Cardiac muscle cell (in vitro differentiated cells and primary cell): ENCODE results near the gene NPAT. TPM values are rescaled to one million over a fixed set of nuclear protein-coding genes. Genes with fewer than 3 reads are reported as not detected.

Source experiments
- DNase-seq, 2 donors: peaks; one replicate each; pipeline versions ENCODE4 v3.0.0 to v3.0.0-alpha.2; 2010 to 2017; ENCODE audit warnings: low read depth in 1 of 2, low spot score in 1 of 2
- H3K27ac ChIP-seq: fragments of 200-600 bp; sonication (generic); 2 replicates; pipeline ENCODE4 v1.5.1; 2016
- H3K27me3 ChIP-seq: fragments of 200-600 bp; sonication (generic); 2 replicates; pipeline ENCODE4 v1.6.0; 2016; ENCODE audit warnings: control low read depth
- H3K36me3 ChIP-seq: fragments of 200-600 bp; sonication (generic); 2 replicates; pipeline ENCODE4 v1.5.1; 2016; ENCODE audit warnings: control low read depth
- H3K4me1 ChIP-seq: fragments of 200-600 bp; sonication (generic); 2 replicates; pipeline ENCODE4 v1.8.1; 2017; ENCODE audit warnings: low read depth, mild to moderate bottlenecking, mixed run types
- H3K4me3 ChIP-seq: fragments of 200-600 bp; sonication (generic); 2 replicates; pipeline ENCODE4 v1.5.1; 2016; ENCODE audit warnings: mild to moderate bottlenecking
- H3K9me3 ChIP-seq: fragments of 200-600 bp; sonication (generic); 2 replicates; pipeline ENCODE4 v1.5.1; 2017; ENCODE audit warnings: low read depth, mild to moderate bottlenecking, control low read depth
- polyA plus RNA-seq: library from polyadenylated mRNA; unstranded; fragments of >200 nt; fragmentation: Nextera tagmentation; extraction: Ambion mirVana; gene quantifications from 2 replicates; pipeline ENCODE4 v1.2.1, GENCODE V29; 2016
- total RNA-seq: library from RNA; depleted of rRNA; stranded (reverse); fragments of >200 nt; gene quantifications from 2 replicates; pipeline ENCODE4 v1.2.3, GENCODE V29; 2016
- TF ChIP-seq, protein P1 (sequence below): IDR thresholded peaks from 2 replicates; pipeline ENCODE4 v1.5.1; 2012; ENCODE audit warnings: low read depth, mild to moderate bottlenecking, low read length

Gene NPAT
- total and polyA plus RNA-seq, 2 experiments from 2014 or later, result 9.7 to 9.9 TPM

GRCh38 chr11:108224366-108224765 lies 1.9 kb upstream of the NPAT start:
- H3K4me1 ChIP-seq, result peaks cover 20% of the 10 kb centered on the region
- DNase-seq, result no peak
- TF ChIP-seq, protein P1, sequence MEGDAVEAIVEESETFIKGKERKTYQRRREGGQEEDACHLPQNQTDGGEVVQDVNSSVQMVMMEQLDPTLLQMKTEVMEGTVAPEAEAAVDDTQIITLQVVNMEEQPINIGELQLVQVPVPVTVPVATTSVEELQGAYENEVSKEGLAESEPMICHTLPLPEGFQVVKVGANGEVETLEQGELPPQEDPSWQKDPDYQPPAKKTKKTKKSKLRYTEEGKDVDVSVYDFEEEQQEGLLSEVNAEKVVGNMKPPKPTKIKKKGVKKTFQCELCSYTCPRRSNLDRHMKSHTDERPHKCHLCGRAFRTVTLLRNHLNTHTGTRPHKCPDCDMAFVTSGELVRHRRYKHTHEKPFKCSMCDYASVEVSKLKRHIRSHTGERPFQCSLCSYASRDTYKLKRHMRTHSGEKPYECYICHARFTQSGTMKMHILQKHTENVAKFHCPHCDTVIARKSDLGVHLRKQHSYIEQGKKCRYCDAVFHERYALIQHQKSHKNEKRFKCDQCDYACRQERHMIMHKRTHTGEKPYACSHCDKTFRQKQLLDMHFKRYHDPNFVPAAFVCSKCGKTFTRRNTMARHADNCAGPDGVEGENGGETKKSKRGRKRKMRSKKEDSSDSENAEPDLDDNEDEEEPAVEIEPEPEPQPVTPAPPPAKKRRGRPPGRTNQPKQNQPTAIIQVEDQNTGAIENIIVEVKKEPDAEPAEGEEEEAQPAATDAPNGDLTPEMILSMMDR, result no peak
- H3K27me3 ChIP-seq, result no peaks in the 10 kb centered on the region
- H3K36me3 ChIP-seq, result peaks cover 12% of the 10 kb centered on the region
- peak overlapping the region; percentile 56 for H3K4me3 ChIP-seq
- H3K27ac ChIP-seq, result peak overlapping the region; percentile 77
- H3K9me3 ChIP-seq, result no peaks in the 10 kb centered on the region

DNA sequence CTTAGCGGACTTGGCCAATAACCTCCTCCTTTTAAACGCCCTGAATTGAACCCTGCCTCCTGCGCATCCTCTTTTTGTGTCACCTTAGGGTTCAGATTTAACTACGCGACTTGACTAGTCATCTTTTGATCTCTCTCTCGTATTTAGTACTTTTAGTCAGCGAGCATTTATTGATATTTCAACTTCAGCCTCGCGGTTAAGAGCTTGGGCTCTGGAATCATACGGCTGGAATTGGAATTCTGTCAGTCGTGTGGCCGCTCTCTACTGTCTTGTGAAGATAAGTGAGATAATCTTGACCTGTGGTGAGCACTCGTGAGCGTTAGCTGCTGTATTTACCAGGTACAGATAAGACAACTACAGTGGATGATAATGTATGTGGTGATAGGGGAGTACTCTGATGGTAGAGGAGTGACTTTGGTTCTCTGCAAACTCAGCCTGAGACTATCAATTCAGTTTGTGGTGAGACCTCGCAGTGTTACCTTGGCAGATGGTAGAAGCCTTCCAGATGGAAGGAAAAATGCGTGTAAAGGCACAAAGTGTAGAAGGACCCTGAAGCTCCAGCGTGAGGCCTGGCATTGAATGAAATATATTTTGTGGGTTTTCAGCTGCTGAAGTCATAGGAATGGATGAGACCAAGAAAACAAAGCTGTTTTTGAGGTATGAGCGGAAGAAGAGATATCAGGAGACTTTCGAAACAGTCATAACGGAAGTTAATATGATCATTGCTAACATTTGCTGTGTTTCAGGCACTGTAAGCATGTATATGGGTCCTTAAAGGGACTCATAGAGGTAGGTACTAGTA lies 1.1 kb upstream of the NPAT start:
- Histone ChIP-seq H3K4me3 (peak overlapping the region; percentile 56), H3K4me1 (peaks cover 20% of the 10 kb centered on the region), H3K27ac (peak overlapping the region; percentile 77), H3K36me3 (peaks cover 7% of the 10 kb centered on the region), H3K27me3 (no peaks in the 10 kb centered on the region), H3K9me3 (no peaks in the 10 kb centered on the region)
- DNase-seq, result peak in 1 of 2 donors; percentile 37
- TF ChIP-seq, protein P1, result no peak

- Histone ChIP-seq H3K36me3 (no peaks in the 10 kb centered on the region), H3K9me3 (no peaks in the 10 kb centered on the region), H3K4me1 (peaks cover 20% of the 10 kb centered on the region), H3K27me3 (no peaks in the 10 kb centered on the region), H3K27ac (peak overlapping the region; percentile 92), H3K4me3 (peak overlapping the region; percentile 72)
- DNase-seq, result no peak
- TF ChIP-seq, protein P1, result no peak
Observed at GRCh38 chr11:108221911-108222573, 396 bp downstream of the NPAT start.

- Histone ChIP-seq H3K27me3 (no peaks in the 10 kb centered on the region), H3K4me3 (peak overlapping the region; percentile 72), H3K4me1 (peaks cover 17% of the 10 kb centered on the region), H3K27ac (peak overlapping the region; percentile 92), H3K9me3 (no peaks in the 10 kb centered on the region), H3K36me3 (no peaks in the 10 kb centered on the region)
- TF ChIP-seq, protein P1, result no peak
- peak in 1 of 2 donors; percentile 69 for DNase-seq
Observed at GRCh38 chr11:108221371-108221770, 1.1 kb downstream of the NPAT start.

DNA sequence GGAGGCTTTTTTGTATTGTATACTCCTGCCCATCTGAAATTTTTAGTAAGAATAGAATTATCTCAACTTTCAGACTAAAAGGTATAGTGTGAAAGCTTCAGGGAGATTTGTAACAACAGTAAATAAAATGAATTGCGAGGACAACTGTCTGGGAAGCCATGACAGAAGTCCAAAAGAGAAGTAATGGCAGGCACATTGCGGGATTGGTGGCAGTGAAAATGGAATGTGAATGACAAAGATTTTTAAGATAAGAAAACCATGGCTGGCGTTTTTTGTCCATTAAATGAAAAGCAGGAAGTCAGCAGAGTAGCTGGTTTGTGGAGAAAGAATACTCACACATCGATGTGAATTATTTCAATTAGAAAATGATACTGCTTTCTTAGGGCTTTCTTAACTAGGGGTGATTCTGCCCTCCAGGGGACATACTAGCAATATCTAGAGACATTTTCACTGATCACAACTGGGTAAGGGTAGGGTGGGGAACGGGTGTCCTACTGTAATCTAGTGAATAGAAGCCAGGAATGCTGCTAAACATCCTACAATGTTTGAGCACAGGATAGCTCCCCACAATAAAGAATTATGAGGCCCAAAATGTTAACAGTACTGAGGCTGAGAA lies 1.6 kb downstream of the NPAT start:
- Histone ChIP-seq H3K36me3 (no peaks in the 10 kb centered on the region), H3K9me3 (no peaks in the 10 kb centered on the region), H3K4me1 (peaks cover 15% of the 10 kb centered on the region), H3K4me3 (peak overlapping the region; percentile 72), H3K27ac (no peak overlapping the region), H3K27me3 (no peaks in the 10 kb centered on the region)
- peak in 1 of 2 donors; percentile 19 for DNase-seq
- TF ChIP-seq, protein P1, result peak; percentile 11
